Loucy (cell line): ENCODE results near the gene SLC25A11.

ENCODE experiments used
- EZH2phosphoT487 ChIP-seq: fragments of 200-600 bp; IDR thresholded peaks from 2 replicates; pipeline ENCODE4 v1.6.1; 2018; ENCODE audit warnings: antibody characterized with exemption, mild to moderate bottlenecking, moderate library complexity, borderline replicate concordance
- TF ChIP-seq, protein P1 (sequence below): fragments of 200-600 bp; sonication (generic); conservative IDR thresholded peaks from 2 replicates; pipeline ENCODE4 v1.5.1; 2014; ENCODE audit warnings: mild to moderate bottlenecking, antibody characterized with exemption, low read length

DNA sequence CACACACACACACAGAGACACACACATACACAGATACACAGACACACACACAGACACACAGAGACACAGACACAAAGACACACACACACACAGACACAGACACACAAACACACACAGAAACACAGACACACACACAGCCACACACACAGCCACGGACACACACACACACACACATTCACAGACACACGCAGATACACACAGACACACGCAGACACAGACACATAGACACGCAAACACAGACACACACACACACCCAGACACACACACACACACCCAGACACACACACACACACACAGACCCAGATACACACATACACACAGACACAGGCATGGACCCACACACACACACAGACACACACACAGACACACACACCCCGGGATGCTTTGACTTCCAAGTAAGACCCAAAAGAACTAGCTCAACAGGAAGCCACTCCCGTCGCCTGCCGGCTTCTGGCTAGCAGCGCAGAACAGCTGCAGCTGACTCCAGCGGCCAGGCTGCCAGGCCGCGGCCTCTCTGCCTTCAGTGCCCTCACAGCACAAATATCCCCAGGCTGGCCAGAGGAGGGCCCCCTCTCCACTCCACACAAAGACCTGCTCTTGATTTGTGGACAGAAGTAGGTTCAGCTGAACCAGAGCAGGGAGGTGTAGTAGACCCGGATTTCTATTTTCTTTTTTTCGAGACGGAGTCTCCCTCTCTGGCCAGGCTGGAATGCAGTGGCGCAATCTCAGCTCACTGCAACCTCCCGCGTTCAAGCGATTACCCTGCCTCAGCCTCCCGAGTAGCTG lies 30.9 kb downstream of the SLC25A11 start:
- TF ChIP-seq, protein P1, sequence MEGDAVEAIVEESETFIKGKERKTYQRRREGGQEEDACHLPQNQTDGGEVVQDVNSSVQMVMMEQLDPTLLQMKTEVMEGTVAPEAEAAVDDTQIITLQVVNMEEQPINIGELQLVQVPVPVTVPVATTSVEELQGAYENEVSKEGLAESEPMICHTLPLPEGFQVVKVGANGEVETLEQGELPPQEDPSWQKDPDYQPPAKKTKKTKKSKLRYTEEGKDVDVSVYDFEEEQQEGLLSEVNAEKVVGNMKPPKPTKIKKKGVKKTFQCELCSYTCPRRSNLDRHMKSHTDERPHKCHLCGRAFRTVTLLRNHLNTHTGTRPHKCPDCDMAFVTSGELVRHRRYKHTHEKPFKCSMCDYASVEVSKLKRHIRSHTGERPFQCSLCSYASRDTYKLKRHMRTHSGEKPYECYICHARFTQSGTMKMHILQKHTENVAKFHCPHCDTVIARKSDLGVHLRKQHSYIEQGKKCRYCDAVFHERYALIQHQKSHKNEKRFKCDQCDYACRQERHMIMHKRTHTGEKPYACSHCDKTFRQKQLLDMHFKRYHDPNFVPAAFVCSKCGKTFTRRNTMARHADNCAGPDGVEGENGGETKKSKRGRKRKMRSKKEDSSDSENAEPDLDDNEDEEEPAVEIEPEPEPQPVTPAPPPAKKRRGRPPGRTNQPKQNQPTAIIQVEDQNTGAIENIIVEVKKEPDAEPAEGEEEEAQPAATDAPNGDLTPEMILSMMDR = peak; percentile 87
- TF ChIP-seq EZH2phosphoT487 = no peak
